HK-2 (cell line): ENCODE measurements around the gene MPV17.

Source experiments
- DNase-seq: peaks from one replicate; pipeline ENCODE4 v3.0.0-alpha.2; 2018; ENCODE audit not compliant: unreplicated experiment

Gene MPV17

DNA sequence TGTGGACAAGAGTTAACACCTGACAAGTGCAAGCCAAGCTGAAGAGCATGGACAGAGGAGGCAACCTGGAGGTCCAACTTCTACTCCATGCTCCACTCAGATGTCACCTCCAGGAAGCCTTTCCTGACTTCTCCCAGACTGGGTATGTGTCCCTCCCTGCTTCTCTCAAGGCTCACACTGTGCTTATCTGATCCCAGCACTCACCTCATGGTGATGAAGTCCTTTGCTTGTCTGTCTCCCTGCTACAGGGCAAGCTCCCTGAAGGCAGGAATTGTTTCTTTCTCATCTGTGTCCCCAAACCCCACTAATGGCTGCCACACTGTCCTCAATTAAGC lies 57.4 kb downstream of the MPV17 start:
- DNase-seq, result no peak

DNA sequence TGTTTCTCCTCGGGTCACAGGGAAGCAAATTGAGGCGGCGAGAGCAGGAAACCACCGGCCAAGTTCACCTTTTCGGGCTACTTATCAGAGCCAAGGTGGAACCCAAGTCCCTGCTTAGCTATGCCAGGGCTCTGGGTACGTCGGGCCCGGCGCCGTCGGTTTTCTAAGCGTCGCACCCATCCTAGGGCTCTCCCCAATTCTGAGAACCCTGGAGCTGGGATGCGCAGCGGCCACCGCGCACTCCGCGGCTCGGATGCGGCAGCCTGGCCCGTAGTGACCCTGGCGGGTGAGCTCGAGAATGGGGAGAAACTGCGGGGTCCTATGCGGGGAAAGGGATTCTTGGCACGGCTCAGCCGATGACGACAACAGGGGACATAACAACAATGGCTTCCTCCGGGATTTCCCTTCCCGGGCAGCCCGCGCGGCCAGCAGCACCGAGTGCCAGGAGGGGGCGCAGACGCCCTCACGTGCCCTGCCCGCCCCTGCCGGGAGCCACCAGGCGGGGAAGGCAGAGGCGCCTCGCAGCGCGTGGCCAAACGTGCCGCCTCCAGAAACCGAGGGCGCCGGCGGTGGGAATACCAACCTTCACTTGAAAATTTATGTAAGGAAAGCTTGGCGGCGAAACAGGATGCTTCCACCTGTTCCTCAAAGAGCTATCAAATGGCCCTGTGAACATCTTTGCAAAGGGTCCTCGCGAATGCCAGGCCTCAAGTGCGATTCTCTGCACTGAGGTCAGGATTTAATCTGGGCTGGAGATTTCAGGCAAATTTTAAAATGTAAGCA lies 58.0 kb downstream of the MPV17 start:
- DNase-seq, result peak; percentile 58

DNA sequence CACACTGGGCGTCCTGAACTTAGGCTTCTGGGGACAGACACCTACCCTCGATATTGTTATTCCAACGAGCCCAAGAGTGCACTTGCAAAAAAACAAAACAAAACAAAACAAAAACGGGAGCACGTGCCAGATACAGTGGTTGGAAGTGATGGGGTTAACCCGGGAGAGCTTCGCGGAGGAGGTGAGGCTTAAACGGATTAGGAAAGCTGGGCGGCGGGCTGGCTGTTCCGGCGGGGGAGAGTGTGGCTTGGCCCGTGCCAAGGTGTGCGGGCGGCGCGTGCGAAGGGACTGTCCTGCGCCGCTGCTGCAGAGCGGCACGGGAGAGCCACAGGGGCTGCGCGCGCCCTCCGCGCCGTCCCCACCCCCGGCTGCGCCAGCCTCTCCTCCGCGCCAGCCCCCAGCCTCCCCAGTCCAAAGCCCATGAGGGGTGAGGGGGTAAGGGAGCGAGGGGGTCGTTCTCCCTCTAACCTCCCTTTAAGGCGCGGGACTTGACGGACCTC lies 58.6 kb downstream of the MPV17 start:
- no peak for DNase-seq

DNA sequence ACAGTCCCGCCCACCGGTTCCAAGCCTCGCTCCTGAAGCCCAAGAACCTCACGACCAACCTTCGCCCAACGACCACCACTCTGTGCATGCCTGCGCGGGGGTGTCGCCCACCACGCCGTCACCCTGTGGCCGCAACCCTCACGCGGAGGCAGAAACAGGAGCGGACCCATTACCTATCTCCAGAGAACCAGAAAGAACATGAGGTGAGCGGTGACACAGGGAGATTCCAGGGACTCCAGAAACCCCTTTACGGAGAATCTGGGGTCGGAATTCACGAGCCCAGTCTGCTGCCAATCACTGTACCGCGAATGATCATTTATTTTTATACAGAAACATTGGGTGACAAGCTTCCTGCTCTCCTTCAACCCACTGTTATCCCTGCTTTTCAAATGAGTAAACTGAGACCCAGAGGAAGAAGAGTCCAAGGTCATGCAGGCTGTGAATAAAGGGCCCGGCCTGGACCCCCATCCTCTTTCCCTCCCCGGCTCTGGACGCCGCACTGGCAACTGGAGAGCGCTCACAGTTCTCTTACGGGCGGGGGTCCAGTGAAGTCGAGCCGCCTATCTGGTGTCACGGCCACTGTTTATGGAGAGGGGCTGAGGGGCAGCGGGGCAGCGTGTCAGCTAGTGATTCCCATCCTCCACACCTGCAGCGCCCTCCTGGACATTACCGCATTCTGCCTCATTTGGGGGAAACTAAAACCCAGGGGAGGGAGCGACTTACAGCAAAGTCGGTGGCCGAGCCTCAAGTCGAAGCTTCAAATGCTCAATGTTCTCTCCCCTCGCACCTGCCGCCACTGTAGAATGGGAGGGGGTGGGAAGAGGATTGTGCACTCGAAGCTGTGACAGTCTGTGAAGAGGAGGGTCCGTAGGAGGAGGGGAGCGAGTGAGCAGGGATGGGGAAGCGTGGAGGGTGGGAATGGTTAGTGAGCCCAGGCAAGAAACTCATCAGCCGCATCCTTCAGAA lies 59.3 kb downstream of the MPV17 start:
- no peak for DNase-seq

DNA sequence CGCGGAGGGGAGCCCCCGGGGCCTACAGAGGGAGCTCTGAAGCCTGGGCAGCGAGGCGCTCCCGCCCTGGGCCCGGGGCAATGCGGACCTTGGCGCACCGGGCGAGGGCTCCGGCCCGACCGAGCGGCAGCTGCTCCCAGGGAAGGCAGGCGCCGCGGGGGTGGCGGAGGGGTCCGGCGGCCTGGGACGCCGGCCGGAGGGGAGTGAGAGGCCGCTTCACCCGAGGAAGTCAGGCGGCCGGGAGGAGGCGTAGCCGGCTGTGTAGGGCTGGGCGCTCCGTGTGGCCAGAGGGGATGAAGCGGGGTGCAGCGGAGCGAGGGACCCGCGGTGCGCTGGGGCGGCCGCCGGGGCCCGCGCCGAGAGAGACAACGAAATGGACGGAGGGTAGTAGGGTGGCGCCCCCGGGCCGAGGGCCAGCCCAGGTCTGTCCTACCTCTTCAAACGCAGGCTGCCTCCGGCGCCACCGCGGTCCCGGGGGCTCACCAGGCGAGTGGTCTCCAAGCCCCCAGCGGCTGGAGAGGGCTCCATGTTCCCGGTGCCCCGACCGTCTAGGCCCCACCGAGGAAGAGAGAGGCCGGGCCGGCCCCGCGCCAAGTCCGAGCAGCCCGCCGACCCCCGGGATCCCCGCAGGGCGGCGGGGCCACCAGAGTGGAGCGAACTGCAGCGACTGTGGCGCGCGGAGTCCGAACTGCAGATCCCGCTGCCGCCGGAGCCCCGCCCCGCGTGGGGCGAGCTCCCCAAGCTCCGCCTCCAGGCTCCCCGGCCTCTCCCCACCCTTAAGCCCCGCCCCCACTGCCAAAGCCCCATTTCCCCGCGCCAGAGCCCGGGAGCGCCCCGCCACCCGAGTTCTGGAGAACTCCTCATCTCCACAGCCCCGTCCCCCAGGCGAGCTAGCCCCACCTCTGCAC lies 60.3 kb downstream of the MPV17 start, which contains the start of gene SLC30A3:
SLC30A3 (minus strand) TSS at position 669 of the 908 bp plus-strand sequence; CDS start at position 528, 141 bp downstream.
- no peak for DNase-seq

DNA sequence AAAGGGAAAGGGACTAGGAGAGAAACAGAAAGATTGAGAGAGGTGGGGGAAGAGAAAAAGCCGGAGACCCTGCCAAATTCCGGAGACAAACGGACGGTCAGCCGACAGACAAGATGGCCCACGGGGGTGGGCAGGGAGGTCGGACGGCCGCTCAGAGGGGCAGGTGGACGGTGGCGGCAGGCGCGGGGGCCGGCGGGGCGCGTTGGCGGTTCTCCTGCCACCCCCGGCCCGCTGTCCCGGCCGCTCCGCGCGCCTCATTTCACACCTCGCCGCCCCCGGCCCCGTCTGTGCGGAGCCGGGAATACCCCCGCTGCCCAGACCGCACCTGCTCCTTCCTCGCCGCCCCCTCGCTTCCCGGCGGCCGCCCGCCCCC lies 61.0 kb downstream of the MPV17 start:
- no peak for DNase-seq

DNA sequence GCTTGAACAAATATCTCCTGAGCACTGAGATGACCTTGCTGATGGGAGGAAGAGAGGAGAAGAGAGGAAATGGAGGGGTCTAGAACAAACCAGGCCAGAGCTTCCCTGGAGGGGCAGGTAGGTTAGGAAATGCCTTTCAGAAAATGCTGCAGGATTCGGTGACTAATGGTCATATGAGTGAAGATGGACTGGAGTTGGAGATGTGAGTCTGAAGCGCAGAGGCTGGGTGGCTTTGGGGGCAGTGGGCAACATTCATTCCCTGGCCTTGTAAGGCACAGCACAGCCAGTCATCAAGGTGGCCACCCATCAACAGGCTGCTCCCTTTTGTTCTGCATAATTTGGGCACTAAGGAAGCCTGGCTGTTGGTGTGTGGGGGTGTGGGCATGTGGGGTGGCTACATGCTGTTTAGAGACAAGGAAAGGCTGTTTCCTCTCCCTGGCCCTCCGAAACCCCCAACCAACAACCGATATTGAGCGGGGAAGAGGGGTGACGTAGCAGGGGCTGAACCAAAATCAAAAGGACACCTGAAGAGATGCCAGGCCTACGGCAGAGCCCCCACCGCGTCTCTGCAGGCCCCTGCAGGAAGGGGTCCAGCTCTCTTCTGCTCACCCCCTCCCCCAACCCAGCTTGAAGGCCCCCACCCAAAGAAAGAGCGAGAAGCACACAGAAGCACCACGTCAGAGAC lies 61.5 kb downstream of the MPV17 start:
- no peak for DNase-seq
